GM19035 (cell line): ENCODE data around the gene UBR2.
"Not testable (repeated sequence)": the region's sequence is repeated elsewhere in the genome, so short reads cannot be mapped to it uniquely, and the experiment has no call there.

Source experiments
- ATAC-seq: cut with Tn5 transposase; IDR thresholded peaks from one replicate; pipeline ENCODE4 v1.9.1; 2021; ENCODE audit not compliant: unreplicated experiment

Gene UBR2

GRCh38 chr6:42618105-42618504, 54.3 kb downstream of the UBR2 start:
- ATAC-seq, result no peak

- no peak for ATAC-seq
These were observed 54.9 kb downstream of the UBR2 start for GRCh38 chr6:42618686-42619085.

GRCh38 chr6:42619963-42620362, 56.1 kb downstream of the UBR2 start:
- no peak for ATAC-seq

GRCh38 chr6:42624601-42625000, 60.8 kb downstream of the UBR2 start:
- no peak for ATAC-seq

- no peak for ATAC-seq
These were observed 63.2 kb downstream of the UBR2 start for GRCh38 chr6:42627044-42627443.

- ATAC-seq, result no peak
These were observed 63.8 kb downstream of the UBR2 start for GRCh38 chr6:42627674-42628073.

GRCh38 chr6:42628604-42629003, 64.8 kb downstream of the UBR2 start:
- ATAC-seq, result no peak

- ATAC-seq, result no peak
These were observed 66.0 kb downstream of the UBR2 start for GRCh38 chr6:42629845-42630244.

GRCh38 chr6:42637681-42638080, 73.9 kb downstream of the UBR2 start:
- ATAC-seq, result no peak

- ATAC-seq, result no peak
These were observed 79.0 kb downstream of the UBR2 start for GRCh38 chr6:42642794-42643193.

GRCh38 chr6:42644211-42644610, 80.4 kb downstream of the UBR2 start:
- ATAC-seq, result no peak

- ATAC-seq, result no peak
These were observed 88.4 kb downstream of the UBR2 start for GRCh38 chr6:42652024-42652746.

GRCh38 chr6:42653851-42654250, 90.0 kb downstream of the UBR2 start:
- ATAC-seq, result no peak

GRCh38 chr6:42659806-42660205, 96.0 kb downstream of the UBR2 start:
- ATAC-seq, result no peak

GRCh38 chr6:42661540-42662153, 97.8 kb downstream of the UBR2 start:
- ATAC-seq, result no peak

GRCh38 chr6:42664718-42665117, 100.9 kb downstream of the UBR2 start:
- ATAC-seq, result no peak

- ATAC-seq, result not testable (repeated sequence)
These were observed 110.5 kb downstream of the UBR2 start for GRCh38 chr6:42674368-42674767.

- no peak for ATAC-seq
These were observed 111.0 kb downstream of the UBR2 start for GRCh38 chr6:42674780-42675179.

GRCh38 chr6:42679358-42679757, 115.5 kb downstream of the UBR2 start:
- no peak for ATAC-seq

GRCh38 chr6:42688281-42688680, 124.5 kb downstream of the UBR2 start:
- no peak for ATAC-seq

- ATAC-seq, result no peak
These were observed 125.5 kb downstream of the UBR2 start for GRCh38 chr6:42689371-42689770.

- no peak for ATAC-seq
These were observed 126.4 kb downstream of the UBR2 start for GRCh38 chr6:42690151-42690702.
